HFF-Myc (cell line): ENCODE measurements around the gene TMEM26.

Source experiments
- DNase-seq: peaks from one replicate; pipeline ENCODE4 v3.0.0-alpha.2; 2011; ENCODE audit warnings: low read depth; ENCODE audit errors: extremely low read depth
- H3K4me3 ChIP-seq: replicated peaks from 2 replicates; pipeline ENCODE4 v1.5.1; 2011; ENCODE audit warnings: low read depth, mild to moderate bottlenecking, control low read depth, low read length
- CTCF ChIP-seq: IDR thresholded peaks from 2 replicates; pipeline ENCODE4 v1.5.1; 2012; ENCODE audit warnings: mild to moderate bottlenecking, low read depth, low read length, control low read depth; ENCODE audit errors: missing control alignments

The TMEM26 gene

GRCh38 chr10:61376377-61376776 lies 76.8 kb downstream of the TMEM26 start:
- DNase-seq = no peak
- no peak overlapping the region for H3K4me3 ChIP-seq
- TF ChIP-seq CTCF = no peak

GRCh38 chr10:61366365-61366764 lies 86.8 kb downstream of the TMEM26 start:
- H3K4me3 ChIP-seq = no peak overlapping the region
- DNase-seq = no peak
- no peak for TF ChIP-seq CTCF

- DNase-seq = no peak
- no peak for TF ChIP-seq CTCF
Observed at GRCh38 chr10:61364619-61365018, 88.6 kb downstream of the TMEM26 start.

GRCh38 chr10:61363006-61363405 lies 90.2 kb downstream of the TMEM26 start:
- no peak for TF ChIP-seq CTCF
- no peak for DNase-seq
- no peak overlapping the region for H3K4me3 ChIP-seq

More at GRCh38 chr10:61364619-61365018, 88.6 kb downstream of the TMEM26 start:
- H3K4me3 ChIP-seq = no peak overlapping the region

- DNase-seq = no peak
- no peak overlapping the region for H3K4me3 ChIP-seq
- no peak for TF ChIP-seq CTCF
Observed at GRCh38 chr10:61359452-61359851, 93.7 kb downstream of the TMEM26 start.

GRCh38 chr10:61357687-61358086 lies 95.5 kb downstream of the TMEM26 start:
- no peak for TF ChIP-seq CTCF
- no peak for DNase-seq
- no peak overlapping the region for H3K4me3 ChIP-seq
